ENCODE results near the gene C11orf21. TPM values are rescaled to one million over a fixed set of nuclear protein-coding genes. Genes with fewer than 3 reads are reported as not detected.

The C11orf21 gene
- total RNA-seq, 1 experiment from 2014 or later, result not detected

DNA sequence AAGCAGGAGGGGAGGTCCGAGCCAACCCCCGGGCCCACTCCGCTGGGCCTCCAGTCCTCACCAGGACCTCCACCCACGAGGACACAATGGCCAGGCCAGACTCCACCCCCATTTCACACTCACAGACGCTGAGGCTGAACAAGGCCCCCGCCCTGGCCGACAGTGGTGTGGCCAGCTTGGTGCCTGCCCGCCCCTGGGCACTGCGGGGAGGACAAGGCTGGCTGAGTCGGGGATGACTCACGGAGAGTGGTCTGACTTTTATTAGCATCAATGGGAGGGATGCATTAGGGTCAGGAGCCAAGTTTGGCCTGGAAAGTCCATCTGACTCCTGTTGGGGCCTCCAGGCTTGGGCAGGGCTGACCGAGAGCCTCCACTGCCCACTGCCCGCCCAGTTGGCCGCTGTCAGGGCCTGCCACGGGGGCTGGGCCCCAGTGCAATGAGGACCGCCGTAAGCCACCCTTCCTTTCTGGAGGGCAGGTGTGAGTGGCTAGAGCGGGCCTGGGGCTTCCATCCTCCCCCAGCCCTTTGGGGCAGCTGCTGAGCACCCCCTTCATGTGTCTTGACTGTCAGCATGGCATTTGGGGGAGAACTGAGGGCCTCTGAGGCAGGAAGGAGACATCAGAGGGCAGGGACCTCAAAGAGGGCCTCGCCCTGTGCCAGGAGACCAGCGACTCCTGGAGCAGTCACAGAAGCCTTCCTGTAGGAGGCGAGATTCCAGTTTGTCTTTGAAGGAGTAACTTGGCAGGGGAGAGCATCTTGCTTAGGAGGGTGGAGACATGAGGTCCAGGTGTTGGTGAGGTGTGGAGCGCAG lies 10.7 kb upstream of the C11orf21 start:
- CTCF ChIA-PET, result no interaction called here
- H3K36me3 Mint-ChIP-seq (ENCODE audit: insufficient read depth, unreplicated experiment), result no peaks in the 10 kb centered on the region
- H3K4me1 Mint-ChIP-seq (ENCODE audit: low read depth, unreplicated experiment), result no peaks in the 10 kb centered on the region
- BruUV-seq (replicated peaks), result no TSS peak
- intact Hi-C loops (cut with micrococcal nuclease; ENCODE audit: unreplicated experiment), result no loop called here
- peaks cover 16% of the 10 kb centered on the region for H3K27me3 Mint-ChIP-seq (ENCODE audit: unreplicated experiment)
- TF ChIP-seq, protein P1, sequence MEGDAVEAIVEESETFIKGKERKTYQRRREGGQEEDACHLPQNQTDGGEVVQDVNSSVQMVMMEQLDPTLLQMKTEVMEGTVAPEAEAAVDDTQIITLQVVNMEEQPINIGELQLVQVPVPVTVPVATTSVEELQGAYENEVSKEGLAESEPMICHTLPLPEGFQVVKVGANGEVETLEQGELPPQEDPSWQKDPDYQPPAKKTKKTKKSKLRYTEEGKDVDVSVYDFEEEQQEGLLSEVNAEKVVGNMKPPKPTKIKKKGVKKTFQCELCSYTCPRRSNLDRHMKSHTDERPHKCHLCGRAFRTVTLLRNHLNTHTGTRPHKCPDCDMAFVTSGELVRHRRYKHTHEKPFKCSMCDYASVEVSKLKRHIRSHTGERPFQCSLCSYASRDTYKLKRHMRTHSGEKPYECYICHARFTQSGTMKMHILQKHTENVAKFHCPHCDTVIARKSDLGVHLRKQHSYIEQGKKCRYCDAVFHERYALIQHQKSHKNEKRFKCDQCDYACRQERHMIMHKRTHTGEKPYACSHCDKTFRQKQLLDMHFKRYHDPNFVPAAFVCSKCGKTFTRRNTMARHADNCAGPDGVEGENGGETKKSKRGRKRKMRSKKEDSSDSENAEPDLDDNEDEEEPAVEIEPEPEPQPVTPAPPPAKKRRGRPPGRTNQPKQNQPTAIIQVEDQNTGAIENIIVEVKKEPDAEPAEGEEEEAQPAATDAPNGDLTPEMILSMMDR (IDR thresholded peaks at IDR 0.05; ENCODE audit: unreplicated experiment), result no peak
- no peak for DNase-seq
- no peak overlapping the region for H3K4me3 Mint-ChIP-seq (ENCODE audit: low read depth, unreplicated experiment)
- H3K27ac Mint-ChIP-seq (ENCODE audit: unreplicated experiment), result no peak overlapping the region
- H3K9me3 Mint-ChIP-seq (ENCODE audit: low read depth, unreplicated experiment), result no peaks in the 10 kb centered on the region

DNA sequence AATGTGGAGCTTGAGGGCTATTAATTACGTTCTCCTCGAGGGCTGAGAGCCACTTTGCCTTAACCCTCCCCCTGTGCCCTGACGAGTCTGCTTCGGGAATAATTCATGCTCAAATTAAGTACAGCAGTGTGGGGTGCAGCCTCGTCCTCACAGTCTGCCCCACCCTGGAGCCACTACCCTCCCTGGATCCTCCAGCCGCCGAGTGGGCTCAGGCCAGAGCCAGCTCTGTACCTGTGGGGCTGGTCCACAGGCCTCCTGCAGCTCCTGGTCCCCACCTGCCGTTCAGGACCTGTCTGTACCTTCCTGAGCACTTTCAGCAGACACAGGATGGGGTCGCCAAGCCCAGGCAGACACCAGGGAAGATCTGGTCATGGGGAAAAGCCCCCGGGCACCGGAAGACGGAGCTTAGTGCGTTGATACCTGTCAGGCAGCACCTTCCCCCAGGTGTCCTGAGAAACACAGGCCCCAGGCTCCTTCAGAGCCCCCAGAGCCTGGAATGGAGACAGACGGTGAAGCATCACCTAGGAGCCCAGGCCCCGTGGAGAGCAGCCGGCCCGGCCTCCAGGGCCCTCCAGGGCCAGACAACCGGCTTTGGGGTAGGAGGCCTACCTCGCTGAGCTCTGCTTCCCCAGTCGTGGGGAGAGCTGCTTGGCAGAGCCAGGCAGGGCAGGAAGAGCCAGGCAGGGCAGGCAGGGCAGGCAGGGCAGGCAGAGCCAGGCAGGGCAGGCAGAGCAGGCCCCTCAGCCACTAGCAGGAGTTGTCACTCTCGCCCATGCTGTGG lies 9.8 kb upstream of the C11orf21 start:
- intact Hi-C loops (cut with micrococcal nuclease; ENCODE audit: unreplicated experiment), result no loop called here
- Mint-ChIP-seq H3K9me3 (ENCODE audit: low read depth, unreplicated experiment) (no peaks in the 10 kb centered on the region), H3K27me3 (ENCODE audit: unreplicated experiment) (peaks cover 15% of the 10 kb centered on the region), H3K27ac (ENCODE audit: unreplicated experiment) (no peak overlapping the region), H3K4me1 (ENCODE audit: low read depth, unreplicated experiment) (no peaks in the 10 kb centered on the region), H3K4me3 (ENCODE audit: low read depth, unreplicated experiment) (no peak overlapping the region), H3K36me3 (ENCODE audit: insufficient read depth, unreplicated experiment) (no peaks in the 10 kb centered on the region)
- TF ChIP-seq, protein P1 (IDR thresholded peaks at IDR 0.05; ENCODE audit: unreplicated experiment), result no peak
- CTCF ChIA-PET, result interaction anchor here (0.6 to 0.7 kb wide), 2 partner anchors 22 to 108 kb away, joined by 3 to 5 read pairs; no protein-coding TSS in a partner anchor
- BruUV-seq (replicated peaks), result no TSS peak
- no peak for DNase-seq

DNA sequence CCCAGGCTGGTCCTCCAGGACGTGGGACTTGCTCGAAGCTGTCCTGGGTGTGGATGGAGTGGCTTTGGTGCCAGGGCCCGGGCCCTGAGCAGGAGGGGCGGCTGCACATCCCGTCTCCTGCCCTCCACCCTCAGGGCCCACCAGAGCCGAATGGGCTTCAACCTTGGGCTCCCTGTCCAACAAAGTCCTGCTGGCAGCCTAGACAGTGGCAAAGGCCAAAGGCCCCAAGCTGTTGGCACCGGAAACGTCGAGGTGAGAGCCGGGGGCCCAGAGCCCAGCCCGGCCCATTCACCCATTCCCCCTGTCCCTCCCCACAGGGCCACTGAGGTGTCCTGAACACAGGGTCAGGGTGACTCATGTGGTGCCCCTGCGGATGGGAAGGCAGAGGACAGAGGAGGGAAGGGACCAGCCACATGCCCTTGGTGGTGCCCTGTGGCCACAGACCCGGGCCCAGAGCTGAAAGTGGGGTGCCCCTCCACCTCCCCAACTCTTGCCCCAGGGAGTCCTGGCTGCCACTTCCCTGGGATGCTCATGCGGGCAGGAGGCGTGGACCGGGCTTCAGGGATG lies 9.2 kb upstream of the C11orf21 start:
- Mint-ChIP-seq H3K27ac (ENCODE audit: unreplicated experiment) (no peak overlapping the region), H3K27me3 (ENCODE audit: unreplicated experiment) (peaks cover 13% of the 10 kb centered on the region), H3K9me3 (ENCODE audit: low read depth, unreplicated experiment) (no peaks in the 10 kb centered on the region), H3K4me3 (ENCODE audit: low read depth, unreplicated experiment) (no peak overlapping the region), H3K36me3 (ENCODE audit: insufficient read depth, unreplicated experiment) (no peaks in the 10 kb centered on the region), H3K4me1 (ENCODE audit: low read depth, unreplicated experiment) (no peaks in the 10 kb centered on the region)
- DNase-seq, result no peak
- no TSS peak for BruUV-seq (replicated peaks)
- intact Hi-C loops (cut with micrococcal nuclease; ENCODE audit: unreplicated experiment), result no loop called here
- TF ChIP-seq, protein P1 (IDR thresholded peaks at IDR 0.05; ENCODE audit: unreplicated experiment), result no peak
- CTCF ChIA-PET, result interaction anchor here (0.6 to 2.1 kb wide), 3 partner anchors 22 to 109 kb away, joined by 3 to 9 read pairs (median 5); no protein-coding TSS in a partner anchor

DNA sequence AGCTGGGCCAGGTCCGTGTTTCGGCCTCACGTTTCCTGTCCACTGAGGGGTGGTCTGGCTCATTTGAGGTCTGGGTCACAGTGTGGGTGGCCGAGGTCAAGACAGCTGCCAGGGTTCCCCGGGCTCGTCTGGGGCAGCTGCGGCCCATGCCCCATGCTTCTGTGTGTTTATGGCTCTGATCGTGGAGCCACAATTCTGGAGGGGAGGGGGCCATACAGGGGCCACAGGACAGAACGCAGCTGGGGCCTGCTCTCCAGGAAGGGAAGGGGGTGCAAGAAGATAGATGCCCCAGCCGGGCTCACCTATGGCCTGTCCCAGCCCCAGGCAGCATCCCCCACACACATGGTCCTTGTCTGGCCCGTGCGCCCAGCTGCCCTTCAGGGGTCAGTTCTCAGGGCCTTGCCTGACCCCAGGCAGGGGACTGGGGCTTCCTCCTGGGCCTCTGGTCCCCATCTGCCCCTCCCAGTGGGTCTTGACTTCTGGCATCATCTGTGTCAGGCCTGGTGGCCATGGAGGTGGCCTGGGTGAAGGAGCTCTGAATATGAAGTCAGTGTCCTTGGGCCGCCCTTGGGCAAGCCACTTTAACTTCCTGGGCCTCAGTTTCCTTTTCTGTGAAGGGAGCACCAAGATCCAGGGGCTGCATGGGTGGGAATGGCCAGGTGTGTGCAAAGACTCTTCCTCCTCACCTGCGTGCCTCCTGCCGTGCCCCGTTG lies 8.5 kb upstream of the C11orf21 start:
- H3K9me3 Mint-ChIP-seq (ENCODE audit: low read depth, unreplicated experiment), result no peaks in the 10 kb centered on the region
- peaks cover 13% of the 10 kb centered on the region for H3K27me3 Mint-ChIP-seq (ENCODE audit: unreplicated experiment)
- TF ChIP-seq, protein P1 (IDR thresholded peaks at IDR 0.05; ENCODE audit: unreplicated experiment), result no peak
- BruUV-seq (replicated peaks), result no TSS peak
- CTCF ChIA-PET, result interaction anchor here (2.1 kb wide), 1 partner anchor 109 kb away, joined by 9 read pairs; no protein-coding TSS in a partner anchor
- H3K27ac Mint-ChIP-seq (ENCODE audit: unreplicated experiment), result no peak overlapping the region
- no peaks in the 10 kb centered on the region for H3K36me3 Mint-ChIP-seq (ENCODE audit: insufficient read depth, unreplicated experiment)
- no peaks in the 10 kb centered on the region for H3K4me1 Mint-ChIP-seq (ENCODE audit: low read depth, unreplicated experiment)
- no peak for DNase-seq
- intact Hi-C loops (cut with micrococcal nuclease; ENCODE audit: unreplicated experiment), result no loop called here
- H3K4me3 Mint-ChIP-seq (ENCODE audit: low read depth, unreplicated experiment), result no peak overlapping the region
